H9 (cell line): ENCODE results near the gene SFR1. TPM values are rescaled to one million over a fixed set of nuclear protein-coding genes. Genes with fewer than 3 reads are reported as not detected.

Source experiments
- DNase-seq: peaks from one replicate; pipeline ENCODE4 v3.0.0-alpha.2; 2017
- H2AFZ ChIP-seq: one replicate; pipeline ENCODE4 v1.6.1; 2013; ENCODE audit warnings: mild to moderate bottlenecking, low read length, control low read depth, moderate library complexity
- H2AK5ac ChIP-seq: 2 replicates; pipeline ENCODE4 v1.6.1; 2013; ENCODE audit warnings: low read length, control low read depth, mixed read lengths; ENCODE audit not compliant: insufficient read length
- H2BK120ac ChIP-seq: one replicate; pipeline ENCODE4 v1.6.1; 2013; ENCODE audit warnings: low read depth, mild to moderate bottlenecking, low read length, control low read depth, inconsistent platforms; ENCODE audit not compliant: poor library complexity, severe bottlenecking
- H2BK12ac ChIP-seq: 2 replicates; pipeline ENCODE4 v1.6.1; 2013; ENCODE audit warnings: low read length, control low read depth, mixed read lengths, low read depth; ENCODE audit not compliant: insufficient read length
- H2BK15ac ChIP-seq: 2 replicates; pipeline ENCODE4 v1.6.1; 2013; ENCODE audit warnings: low read depth, low read length, control low read depth
- H2BK20ac ChIP-seq: one replicate; pipeline ENCODE4 v1.6.1; 2013; ENCODE audit warnings: low read depth, mild to moderate bottlenecking, low read length, control low read depth, inconsistent platforms; ENCODE audit not compliant: poor library complexity, severe bottlenecking
- H2BK5ac ChIP-seq: 2 replicates; pipeline ENCODE4 v1.6.1; 2013; ENCODE audit warnings: low read length, control low read depth, mixed read lengths; ENCODE audit not compliant: insufficient read length
- H3K14ac ChIP-seq: 2 replicates; pipeline ENCODE4 v1.6.1; 2013; ENCODE audit warnings: low read length, control low read depth; ENCODE audit not compliant: insufficient read depth
- H3K18ac ChIP-seq: 2 replicates; pipeline ENCODE4 v1.6.1; 2013; ENCODE audit warnings: low read depth, mild to moderate bottlenecking, mixed read lengths, low read length, control low read depth; ENCODE audit not compliant: insufficient read length
- H3K23ac ChIP-seq: 2 replicates; pipeline ENCODE4 v1.6.1; 2013; ENCODE audit warnings: low read length, control low read depth, mixed read lengths, low read depth; ENCODE audit not compliant: insufficient read length
- H3K23me2 ChIP-seq: 2 replicates; pipeline ENCODE4 v1.6.1; 2013; ENCODE audit warnings: low read depth, mild to moderate bottlenecking, mixed read lengths, low read length, control low read depth; ENCODE audit not compliant: insufficient read length, poor library complexity, severe bottlenecking
- H3K27ac ChIP-seq: 2 replicates; pipeline ENCODE4 v1.5.1; 2013; ENCODE audit warnings: low read length, control low read depth, mixed read lengths, low read depth; ENCODE audit not compliant: insufficient read length
- H3K27me3 ChIP-seq: 2 replicates; pipeline ENCODE4 v1.6.1; 2013; ENCODE audit warnings: low read length, control low read depth, inconsistent platforms; ENCODE audit not compliant: insufficient read depth
- H3K4ac ChIP-seq: 2 replicates; pipeline ENCODE4 v1.6.1; 2013; ENCODE audit warnings: low read depth, mild to moderate bottlenecking, control low read depth, inconsistent platforms, low read length, moderate library complexity
- H3K4me1 ChIP-seq: 2 replicates; pipeline ENCODE4 v1.6.1; 2013; ENCODE audit warnings: low read length, control low read depth, inconsistent platforms; ENCODE audit not compliant: insufficient read depth
- H3K4me2 ChIP-seq: 2 replicates; pipeline ENCODE4 v1.6.1; 2013; ENCODE audit warnings: low read length, control low read depth, mixed read lengths; ENCODE audit not compliant: insufficient read length, insufficient read depth
- H3K56ac ChIP-seq: 2 replicates; pipeline ENCODE4 v1.6.1; 2013; ENCODE audit warnings: low read depth, mild to moderate bottlenecking, mixed read lengths, low read length, control low read depth; ENCODE audit not compliant: insufficient read length
- H3K79me1 ChIP-seq: 2 replicates; pipeline ENCODE4 v1.6.1; 2013; ENCODE audit warnings: low read depth, mild to moderate bottlenecking, moderate library complexity, low read length, control low read depth, inconsistent platforms; ENCODE audit not compliant: insufficient read depth, poor library complexity, severe bottlenecking
- H3K79me2 ChIP-seq: 2 replicates; pipeline ENCODE4 v1.6.1; 2013; ENCODE audit warnings: low read length, control low read depth, inconsistent platforms; ENCODE audit not compliant: insufficient read depth
- H3K9ac ChIP-seq: 2 replicates; pipeline ENCODE4 v1.6.1; 2013; ENCODE audit warnings: low read length, control low read depth, mixed read lengths; ENCODE audit not compliant: insufficient read length; ENCODE audit errors: extremely low read depth
- H3K9me3 ChIP-seq: one replicate; pipeline ENCODE4 v1.6.1; 2013; ENCODE audit warnings: low read depth, low read length, inconsistent platforms; ENCODE audit not compliant: control insufficient read depth
- H3T11ph ChIP-seq: one replicate; pipeline ENCODE4 v1.6.1; 2013; ENCODE audit warnings: mild to moderate bottlenecking, low read length, control low read depth, inconsistent platforms
- H4K20me1 ChIP-seq: one replicate; pipeline ENCODE4 v1.6.1; 2013; ENCODE audit not compliant: control insufficient read depth, insufficient read length, insufficient read depth
- H4K5ac ChIP-seq: 2 replicates; pipeline ENCODE4 v1.6.1; 2013; ENCODE audit warnings: low read depth, mild to moderate bottlenecking, mixed read lengths, low read length, control low read depth; ENCODE audit not compliant: insufficient read length
- H4K8ac ChIP-seq: replicated peaks from 2 replicates; pipeline ENCODE4 v1.6.1; 2013; ENCODE audit warnings: low read length, control low read depth, mixed read lengths, low read depth; ENCODE audit not compliant: insufficient read length
- H4K91ac ChIP-seq: 2 replicates; pipeline ENCODE4 v1.6.1; 2013; ENCODE audit warnings: low read depth, mild to moderate bottlenecking, moderate library complexity, mixed read lengths, low read length, control low read depth; ENCODE audit not compliant: insufficient read length
- H3K27ac Mint-ChIP-seq, 3 experiments: 2 replicates in 2 of 3; 3 replicates in 1 of 3; pipeline ENCODE4 v1.8.0; 2020 to 2021; ENCODE audit warnings: mixed read lengths in 3 of 3, mild to moderate bottlenecking in 1 of 3, moderate library complexity in 1 of 3
- H3K27me3 Mint-ChIP-seq: 2 replicates; pipeline ENCODE4 v1.8.0; 2021; ENCODE audit warnings: low read depth, mild to moderate bottlenecking, moderate library complexity, mixed read lengths
- H3K36me3 Mint-ChIP-seq, 3 experiments: 2 replicates in 2 of 3; 3 replicates in 1 of 3; pipeline ENCODE4 v1.8.0; 2020 to 2021; ENCODE audit warnings: low read depth in 3 of 3, mixed read lengths in 3 of 3; ENCODE audit not compliant: insufficient read depth in 1 of 3
- H3K4me1 Mint-ChIP-seq, 2 experiments: 2 replicates each; pipeline ENCODE4 v1.8.0; 2020; ENCODE audit warnings: mixed read lengths in 2 of 2
- H3K4me3 Mint-ChIP-seq, 2 experiments: 2 replicates in 1 of 2; 3 replicates in 1 of 2; pipeline ENCODE4 v1.8.0; 2020 to 2021; ENCODE audit warnings: mild to moderate bottlenecking in 2 of 2, mixed read lengths in 2 of 2, moderate library complexity in 1 of 2
- H3K9me3 Mint-ChIP-seq, 2 experiments: 2 replicates in 1 of 2; 3 replicates in 1 of 2; pipeline ENCODE4 v1.8.0; 2020; ENCODE audit warnings: mild to moderate bottlenecking in 2 of 2, mixed read lengths in 2 of 2, moderate library complexity in 1 of 2
- WGBS: extraction: QIAGEN DNeasy Blood & Tissue Kit; methylation state at CpG from one replicate; pipeline ENCODE4 v1.1.7; 2013; ENCODE audit warnings: missing lambda C conversion rate, low lambda C conversion rate, mixed read lengths; ENCODE audit not compliant: insufficient read length; ENCODE audit errors: extremely low coverage; 5-methylcytosine and 5-hydroxymethylcytosine counted together
- total RNA-seq: library from RNA; stranded (reverse); gene quantifications from 2 replicates; pipeline ENCODE4 v1.2.1, GENCODE V29; 2021
- TF ChIP-seq, protein P1 (sequence below): fragments of 200-600 bp; sonication (generic); conservative IDR thresholded peaks from 3 replicates; pipeline ENCODE4 v1.8.0; 2021; ENCODE audit warnings: antibody characterized with exemption, mild to moderate bottlenecking

The SFR1 gene
- total RNA-seq, 1 experiment from 2014 or later, result 6.5 TPM

DNA sequence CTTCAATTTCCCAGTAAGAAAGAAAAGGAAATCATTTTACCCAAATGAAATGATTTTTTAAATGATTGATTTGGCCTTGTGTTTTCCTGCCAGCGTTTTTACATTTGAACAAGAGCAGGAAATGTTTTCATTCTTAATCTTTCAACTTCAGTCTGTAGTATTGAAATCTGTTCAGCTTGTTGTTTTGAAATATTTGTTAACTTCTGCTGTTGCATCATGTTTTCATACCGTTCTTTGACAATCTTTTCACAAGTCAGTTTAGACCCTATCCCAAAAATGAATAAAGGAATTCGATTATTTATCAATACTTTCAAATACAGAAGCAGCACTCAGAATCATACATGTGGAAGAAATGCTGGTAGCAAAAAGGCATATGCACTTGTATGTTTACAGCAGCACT is 8.1 kb downstream of the SFR1 start:
- H3K27ac Mint-ChIP-seq, result no peak overlapping the region
- no peaks in the 10 kb centered on the region for H3K79me1 ChIP-seq
- no peak overlapping the region for H3K4ac ChIP-seq
- no peak overlapping the region for H2BK120ac ChIP-seq
- no peaks in the 10 kb centered on the region for H3K79me2 ChIP-seq
- no peaks in the 10 kb centered on the region for H3K23me2 ChIP-seq
- no peak overlapping the region for H4K8ac ChIP-seq
- no peak overlapping the region for H2AK5ac ChIP-seq
- peaks cover 10 to 11% of the 10 kb centered on the region in 2 experiments for H3K4me1 Mint-ChIP-seq
- no CpG with 5 or more reads among the region's 3 CpGs for WGBS
- H2BK15ac ChIP-seq, result no peak overlapping the region
- no peaks in the 10 kb centered on the region for H3K27me3 ChIP-seq
- H3K4me3 Mint-ChIP-seq, result no peak overlapping the region
- no peak for DNase-seq
- H4K5ac ChIP-seq, result no peak overlapping the region
- H4K91ac ChIP-seq, result no peak overlapping the region
- H3K56ac ChIP-seq, result no peak overlapping the region
- TF ChIP-seq, protein P1, sequence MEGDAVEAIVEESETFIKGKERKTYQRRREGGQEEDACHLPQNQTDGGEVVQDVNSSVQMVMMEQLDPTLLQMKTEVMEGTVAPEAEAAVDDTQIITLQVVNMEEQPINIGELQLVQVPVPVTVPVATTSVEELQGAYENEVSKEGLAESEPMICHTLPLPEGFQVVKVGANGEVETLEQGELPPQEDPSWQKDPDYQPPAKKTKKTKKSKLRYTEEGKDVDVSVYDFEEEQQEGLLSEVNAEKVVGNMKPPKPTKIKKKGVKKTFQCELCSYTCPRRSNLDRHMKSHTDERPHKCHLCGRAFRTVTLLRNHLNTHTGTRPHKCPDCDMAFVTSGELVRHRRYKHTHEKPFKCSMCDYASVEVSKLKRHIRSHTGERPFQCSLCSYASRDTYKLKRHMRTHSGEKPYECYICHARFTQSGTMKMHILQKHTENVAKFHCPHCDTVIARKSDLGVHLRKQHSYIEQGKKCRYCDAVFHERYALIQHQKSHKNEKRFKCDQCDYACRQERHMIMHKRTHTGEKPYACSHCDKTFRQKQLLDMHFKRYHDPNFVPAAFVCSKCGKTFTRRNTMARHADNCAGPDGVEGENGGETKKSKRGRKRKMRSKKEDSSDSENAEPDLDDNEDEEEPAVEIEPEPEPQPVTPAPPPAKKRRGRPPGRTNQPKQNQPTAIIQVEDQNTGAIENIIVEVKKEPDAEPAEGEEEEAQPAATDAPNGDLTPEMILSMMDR, result no peak
- no peak overlapping the region for H3K14ac ChIP-seq
- H2BK20ac ChIP-seq, result no peak overlapping the region
- H2BK5ac ChIP-seq, result no peak overlapping the region
- no peaks in the 10 kb centered on the region for H3K9me3 Mint-ChIP-seq
- no peaks in the 10 kb centered on the region for H4K20me1 ChIP-seq
- H3K9ac ChIP-seq, result no peak overlapping the region
- H2AFZ ChIP-seq, result no peak overlapping the region
- no peak overlapping the region for H3K27ac ChIP-seq
- H3K27me3 Mint-ChIP-seq, result no peaks in the 10 kb centered on the region
- no peak overlapping the region for H3T11ph ChIP-seq
- no peak overlapping the region for H3K4me2 ChIP-seq
- H3K18ac ChIP-seq, result no peak overlapping the region
- H3K4me1 ChIP-seq, result no peaks in the 10 kb centered on the region
- H3K23ac ChIP-seq, result no peak overlapping the region
- no peak overlapping the region for H2BK12ac ChIP-seq
- peaks cover 0 to 18% (median 3%) of the 10 kb centered on the region in 3 experiments; a peak in 5 of 7 replicates for H3K36me3 Mint-ChIP-seq
- no peaks in the 10 kb centered on the region for H3K9me3 ChIP-seq
